Ammon's horn (tissue), 1 donor: ENCODE measurements around the gene DENND1A.
A peak's percentile ranks its signal among the peaks of the same experiment; 100 is the strongest.
"Not testable (repeated sequence)": the region's sequence is repeated elsewhere in the genome, so short reads cannot be mapped to it uniquely, and the experiment has no call there.

ENCODE experiments used
- DNase-seq: peaks from one replicate; pipeline ENCODE4 v3.0.0-alpha.2; 2016; ENCODE audit warnings: low spot score

The DENND1A gene

GRCh38 chr9:123457583-123457982 is 472.3 kb downstream of the DENND1A start:
- DNase-seq = no peak

GRCh38 chr9:123456011-123456410 is 473.9 kb downstream of the DENND1A start:
- DNase-seq = no peak

- DNase-seq = no peak
Observed at GRCh38 chr9:123455187-123455586, 474.7 kb downstream of the DENND1A start.

GRCh38 chr9:123454361-123454760 is 475.6 kb downstream of the DENND1A start:
- DNase-seq = no peak

GRCh38 chr9:123453831-123454321 is 476.1 kb downstream of the DENND1A start:
- peak; percentile 95 for DNase-seq

- DNase-seq = no peak
Observed at GRCh38 chr9:123453076-123453667, 476.8 kb downstream of the DENND1A start.

- no peak for DNase-seq
Observed at GRCh38 chr9:123450996-123451395, 478.9 kb downstream of the DENND1A start.

- no peak for DNase-seq
Observed at GRCh38 chr9:123450098-123450770, 479.7 kb downstream of the DENND1A start.

- DNase-seq = no peak
Observed at GRCh38 chr9:123447934-123448646, 481.8 kb downstream of the DENND1A start.

GRCh38 chr9:123445981-123446610 is 483.8 kb downstream of the DENND1A start:
- no peak for DNase-seq

- no peak for DNase-seq
Observed at GRCh38 chr9:123445116-123445515, 484.8 kb downstream of the DENND1A start.

- no peak for DNase-seq
Observed at GRCh38 chr9:123441769-123442168, 488.2 kb downstream of the DENND1A start.

GRCh38 chr9:123440256-123440655 is 489.7 kb downstream of the DENND1A start:
- DNase-seq = no peak

GRCh38 chr9:123438821-123439220 is 491.1 kb downstream of the DENND1A start:
- DNase-seq = no peak

GRCh38 chr9:123438321-123438720 is 491.6 kb downstream of the DENND1A start:
- DNase-seq = no peak

- DNase-seq = no peak
Observed at GRCh38 chr9:123437201-123437600, 492.7 kb downstream of the DENND1A start.

GRCh38 chr9:123435471-123435870 is 494.5 kb downstream of the DENND1A start:
- no peak for DNase-seq

GRCh38 chr9:123434619-123435240 is 495.2 kb downstream of the DENND1A start:
- no peak for DNase-seq

- DNase-seq = no peak
Observed at GRCh38 chr9:123432331-123433236, 497.3 kb downstream of the DENND1A start.

GRCh38 chr9:123431581-123431980 is 498.3 kb downstream of the DENND1A start:
- no peak for DNase-seq

- not testable (repeated sequence) for DNase-seq
Observed at GRCh38 chr9:123428450-123428849, 501.5 kb downstream of the DENND1A start.
